IPS DF 6.9 (cell line): ENCODE results near the gene RBM5.

Experiments
- DNase-seq: peaks from one replicate; pipeline ENCODE4 v3.0.0-alpha.2; 2013; ENCODE audit warnings: low read depth, low spot score
- H3K27ac ChIP-seq: one replicate; pipeline ENCODE4 v1.5.1; 2013; ENCODE audit warnings: low read length, control low read depth
- H3K27me3 ChIP-seq: 2 replicates; pipeline ENCODE4 v1.6.1; 2013; ENCODE audit warnings: mild to moderate bottlenecking, low read length; ENCODE audit not compliant: control insufficient read depth, insufficient read depth
- H3K36me3 ChIP-seq: 2 replicates; pipeline ENCODE4 v1.6.1; 2013; ENCODE audit warnings: low read length; ENCODE audit not compliant: control insufficient read depth, insufficient read depth
- H3K4me1 ChIP-seq: 2 replicates; pipeline ENCODE4 v1.6.1; 2013; ENCODE audit warnings: low read length; ENCODE audit not compliant: control insufficient read depth, insufficient read depth
- H3K4me3 ChIP-seq: 2 replicates; pipeline ENCODE4 v1.5.1; 2013; ENCODE audit warnings: mild to moderate bottlenecking, low read length
- H3K9me3 ChIP-seq: 2 replicates; pipeline ENCODE4 v1.6.1; 2013; ENCODE audit warnings: low read length, inconsistent platforms; ENCODE audit not compliant: control insufficient read depth, insufficient read depth
- WGBS: extraction: QIAGEN DNeasy Blood & Tissue Kit; methylation state at CpG from one replicate; pipeline ENCODE4 v1.1.7; 2013; ENCODE audit warnings: mixed read lengths, missing lambda C conversion rate; ENCODE audit not compliant: insufficient read length, insufficient coverage; 5-methylcytosine and 5-hydroxymethylcytosine counted together

The RBM5 gene

GRCh38 chr3:50095352-50095998, 6.8 kb downstream of the RBM5 start:
- no peaks in the 10 kb centered on the region; the same call in 1 of the 2 replicates for H3K9me3 ChIP-seq
- no peak overlapping the region for H3K27ac ChIP-seq
- DNase-seq: no peak
- peaks cover 40% of the 10 kb centered on the region; the same call in 1 of the 2 replicates for H3K36me3 ChIP-seq
- no CpG with 5 or more reads among the region's 5 CpGs for WGBS
- H3K4me3 ChIP-seq: no peak overlapping the region
- no peaks in the 10 kb centered on the region for H3K27me3 ChIP-seq
- H3K4me1 ChIP-seq: no peaks in the 10 kb centered on the region

GRCh38 chr3:50100386-50100785, 11.7 kb downstream of the RBM5 start:
- peaks cover 32% of the 10 kb centered on the region; the same call in 1 of the 2 replicates for H3K36me3 ChIP-seq
- no peaks in the 10 kb centered on the region for H3K4me1 ChIP-seq
- WGBS: no CpG with 5 or more reads among the region's 5 CpGs
- no peak overlapping the region for H3K27ac ChIP-seq
- no peak overlapping the region for H3K4me3 ChIP-seq
- no peaks in the 10 kb centered on the region for H3K27me3 ChIP-seq
- DNase-seq: no peak
- H3K9me3 ChIP-seq: no peaks in the 10 kb centered on the region

- H3K4me3 ChIP-seq: no peak overlapping the region
- WGBS: no CpG with 5 or more reads among the region's 4 CpGs
- H3K36me3 ChIP-seq: peaks cover 31% of the 10 kb centered on the region; the same call in 1 of the 2 replicates
- no peak overlapping the region for H3K27ac ChIP-seq
- DNase-seq: no peak
- no peaks in the 10 kb centered on the region for H3K9me3 ChIP-seq
- no peaks in the 10 kb centered on the region for H3K27me3 ChIP-seq
- no peaks in the 10 kb centered on the region for H3K4me1 ChIP-seq
Measured at GRCh38 chr3:50100956-50101845, 12.5 kb downstream of the RBM5 start.

GRCh38 chr3:50102558-50102957, 13.8 kb downstream of the RBM5 start:
- no peaks in the 10 kb centered on the region for H3K4me1 ChIP-seq
- no peak overlapping the region for H3K27ac ChIP-seq
- H3K36me3 ChIP-seq: peaks cover 37% of the 10 kb centered on the region
- WGBS: no CpG with 5 or more reads among the region's 7 CpGs
- no peak for DNase-seq
- no peak overlapping the region for H3K4me3 ChIP-seq
- no peaks in the 10 kb centered on the region for H3K27me3 ChIP-seq
- no peaks in the 10 kb centered on the region for H3K9me3 ChIP-seq

- Histone ChIP-seq H3K27ac (no peak overlapping the region), H3K27me3 (no peaks in the 10 kb centered on the region), H3K4me1 (no peaks in the 10 kb centered on the region), H3K9me3 (no peaks in the 10 kb centered on the region), H3K36me3 (peaks cover 45% of the 10 kb centered on the region), H3K4me3 (no peak overlapping the region)
- no peak for DNase-seq
- WGBS: no CpG with 5 or more reads among the region's 5 CpGs
Measured at GRCh38 chr3:50111757-50112156, 23.0 kb downstream of the RBM5 start.

GRCh38 chr3:50112462-50112861, 23.7 kb downstream of the RBM5 start:
- H3K27ac ChIP-seq: no peak overlapping the region
- peaks cover 43% of the 10 kb centered on the region for H3K36me3 ChIP-seq
- DNase-seq: no peak
- no peak overlapping the region for H3K4me3 ChIP-seq
- WGBS: no CpG with 5 or more reads among the region's 3 CpGs
- no peaks in the 10 kb centered on the region for H3K4me1 ChIP-seq
- no peaks in the 10 kb centered on the region for H3K27me3 ChIP-seq
- no peaks in the 10 kb centered on the region for H3K9me3 ChIP-seq

- Histone ChIP-seq H3K4me3 (no peak overlapping the region), H3K4me1 (no peaks in the 10 kb centered on the region), H3K27me3 (no peaks in the 10 kb centered on the region), H3K9me3 (no peaks in the 10 kb centered on the region), H3K27ac (no peak overlapping the region), H3K36me3 (peaks cover 37% of the 10 kb centered on the region)
- no CpG with 5 or more reads among the region's 8 CpGs for WGBS
- no peak for DNase-seq
Measured at GRCh38 chr3:50117120-50117519, 28.4 kb downstream of the RBM5 start.

- Histone ChIP-seq H3K9me3 (no peaks in the 10 kb centered on the region), H3K36me3 (peaks cover 36% of the 10 kb centered on the region), H3K27me3 (no peaks in the 10 kb centered on the region), H3K27ac (no peak overlapping the region), H3K4me1 (no peaks in the 10 kb centered on the region), H3K4me3 (no peak overlapping the region)
- DNase-seq: no peak
- no CpG with 5 or more reads among the region's 10 CpGs for WGBS
Measured at GRCh38 chr3:50118237-50118636, 29.5 kb downstream of the RBM5 start.

GRCh38 chr3:50119786-50120185, 31.1 kb downstream of the RBM5 start:
- Histone ChIP-seq H3K4me1 (peaks cover 4% of the 10 kb centered on the region), H3K36me3 (peaks cover 26% of the 10 kb centered on the region), H3K27ac (no peak overlapping the region), H3K4me3 (no peak overlapping the region), H3K9me3 (no peaks in the 10 kb centered on the region), H3K27me3 (no peaks in the 10 kb centered on the region)
- WGBS: no CpG with 5 or more reads among the region's 3 CpGs
- DNase-seq: no peak

- H3K4me3 ChIP-seq: no peak overlapping the region
- H3K36me3 ChIP-seq: peaks cover 20% of the 10 kb centered on the region
- H3K4me1 ChIP-seq: peaks cover 8% of the 10 kb centered on the region
- no peak for DNase-seq
- H3K9me3 ChIP-seq: no peaks in the 10 kb centered on the region
- no peaks in the 10 kb centered on the region for H3K27me3 ChIP-seq
- no peak overlapping the region for H3K27ac ChIP-seq
- WGBS: no CpG with 5 or more reads among the region's 10 CpGs
Measured at GRCh38 chr3:50120364-50121071, 31.8 kb downstream of the RBM5 start.
